Keratinocyte (primary cell): Measurements from ENCODE around the gene SH2D6. TPM values are rescaled to one million over a fixed set of nuclear protein-coding genes. Genes with fewer than 3 reads are reported as not detected.

ENCODE experiments used
- DNase-seq: peaks from one replicate; pipeline ENCODE4 v3.0.0-alpha.2; 2011; ENCODE audit warnings: low read depth, missing footprints, low spot score
- FAIRE-seq: peaks from 2 replicates; lab custom pipeline; 2011; peaks lifted over from hg19 to GRCh38; lab: Jason Lieb, UNC
- H2AFZ ChIP-seq: 2 replicates; pipeline ENCODE4 v1.6.0; 2012; ENCODE audit warnings: low read length, control low read depth, inconsistent platforms; ENCODE audit not compliant: control insufficient read depth
- H3K27ac ChIP-seq: 2 replicates; pipeline ENCODE4 v1.5.1; 2011; ENCODE audit warnings: low read length; ENCODE audit not compliant: control insufficient read depth, insufficient read depth
- H3K27me3 ChIP-seq: 3 replicates; pipeline ENCODE4 v1.6.0; 2011; ENCODE audit warnings: low read length; ENCODE audit not compliant: control insufficient read depth, insufficient read depth; ENCODE audit errors: extremely low read depth
- H3K36me3 ChIP-seq, 2 experiments: 2 replicates in 1 of 2; 3 replicates in 1 of 2; pipeline ENCODE4 v1.5.1; 2011; ENCODE audit warnings: low read length in 2 of 2, mild to moderate bottlenecking in 1 of 2; ENCODE audit not compliant: control insufficient read depth in 2 of 2, insufficient read depth in 2 of 2; ENCODE audit errors: extremely low read depth in 1 of 2
- H3K4me1 ChIP-seq: 3 replicates; pipeline ENCODE4 v1.5.1; 2011; ENCODE audit warnings: low read length; ENCODE audit not compliant: control insufficient read depth, insufficient read depth; ENCODE audit errors: extremely low read depth
- H3K4me2 ChIP-seq: 3 replicates; pipeline ENCODE4 v1.6.0; 2011; ENCODE audit warnings: low read depth, low read length; ENCODE audit not compliant: control insufficient read depth, insufficient read depth; ENCODE audit errors: extremely low read depth
- H3K4me3 ChIP-seq, 3 experiments: fragments of 200-600 bp in 1 of 3; sonication (generic) in 1 of 3; 2 replicates in 2 of 3; 3 replicates in 1 of 3; pipeline ENCODE4 v1.5.1; 2011 to 2016; ENCODE audit warnings: low read length in 3 of 3, mild to moderate bottlenecking in 3 of 3, control low read depth in 2 of 3, inconsistent platforms in 1 of 3, low read depth in 1 of 3, mixed read lengths in 1 of 3, mixed run types in 1 of 3, moderate library complexity in 1 of 3; ENCODE audit not compliant: control insufficient read depth in 2 of 3, insufficient read depth in 2 of 3; ENCODE audit errors: extremely low read depth in 1 of 3
- H3K79me2 ChIP-seq: 2 replicates; pipeline ENCODE4 v1.6.0; 2012; ENCODE audit warnings: low read length; ENCODE audit not compliant: control insufficient read depth, insufficient read depth
- H3K9ac ChIP-seq: 3 replicates; pipeline ENCODE4 v1.6.0; 2011; ENCODE audit warnings: low read length; ENCODE audit not compliant: control insufficient read depth, insufficient read depth; ENCODE audit errors: extremely low read depth
- H3K9me1 ChIP-seq: 3 replicates; pipeline ENCODE4 v1.6.0; 2011; ENCODE audit warnings: low read length; ENCODE audit not compliant: control insufficient read depth, insufficient read depth; ENCODE audit errors: extremely low read depth
- H3K9me3 ChIP-seq: 2 replicates; pipeline ENCODE4 v1.5.1; 2012; ENCODE audit warnings: low read depth, low read length; ENCODE audit not compliant: control insufficient read depth
- H4K20me1 ChIP-seq: 3 replicates; pipeline ENCODE4 v1.6.0; 2011; ENCODE audit warnings: low read length; ENCODE audit not compliant: control insufficient read depth, insufficient read depth; ENCODE audit errors: extremely low read depth
- EZH2 ChIP-seq: IDR thresholded peaks from one replicate; pipeline ENCODE4 v1.6.1; 2012; ENCODE audit warnings: inconsistent platforms, mild to moderate bottlenecking, low read length, moderate library complexity
- dilution Hi-C: fragments of 300-500 bp; cut with MboI; formaldehyde crosslinking; loops from one replicate; pipeline ENCODE4 v1.7.0; 2020; ENCODE audit warnings: low sequenced_read_pairs; ENCODE audit not compliant: extremely low pct_ligation_motif_present
- polyA plus RNA-seq, 5 experiments: library from polyadenylated mRNA; depleted of rRNA in 3 of 5; stranded (reverse) in 3 of 5; stranded (forward) in 1 of 5; unstranded in 1 of 5; fragments of >200 nt; gene quantifications; 1 replicate in 1 of 5; 2 replicates in 3 of 5; 3 replicates in 1 of 5; pipeline versions ENCODE4 v1.2.1 to v1.2.3, GENCODE V29; 2011 to 2012; ENCODE audit warnings: missing spikeins in 2 of 5, low read depth in 1 of 5, low replicate concordance in 1 of 5
- TF ChIP-seq, protein P1 (sequence below), 3 experiments: IDR thresholded peaks in 1 of 3; conservative IDR thresholded peaks in 1 of 3; optimal IDR thresholded peaks in 1 of 3; 2 replicates in 2 of 3; 3 replicates in 1 of 3; pipeline versions ENCODE3 to v1.5.1; 2011; ENCODE audit warnings: low read length in 3 of 3, mild to moderate bottlenecking in 3 of 3, moderate library complexity in 2 of 3, control low read depth in 1 of 3, inconsistent platforms in 1 of 3; ENCODE audit not compliant: insufficient read depth in 2 of 3; ENCODE audit errors: extremely low read depth in 1 of 3

SH2D6 gene
- polyA plus RNA-seq, 1 donor (not counting 4 experiments of a cell fraction or from before 2014, with no cell fraction given): 0.10 TPM

DNA sequence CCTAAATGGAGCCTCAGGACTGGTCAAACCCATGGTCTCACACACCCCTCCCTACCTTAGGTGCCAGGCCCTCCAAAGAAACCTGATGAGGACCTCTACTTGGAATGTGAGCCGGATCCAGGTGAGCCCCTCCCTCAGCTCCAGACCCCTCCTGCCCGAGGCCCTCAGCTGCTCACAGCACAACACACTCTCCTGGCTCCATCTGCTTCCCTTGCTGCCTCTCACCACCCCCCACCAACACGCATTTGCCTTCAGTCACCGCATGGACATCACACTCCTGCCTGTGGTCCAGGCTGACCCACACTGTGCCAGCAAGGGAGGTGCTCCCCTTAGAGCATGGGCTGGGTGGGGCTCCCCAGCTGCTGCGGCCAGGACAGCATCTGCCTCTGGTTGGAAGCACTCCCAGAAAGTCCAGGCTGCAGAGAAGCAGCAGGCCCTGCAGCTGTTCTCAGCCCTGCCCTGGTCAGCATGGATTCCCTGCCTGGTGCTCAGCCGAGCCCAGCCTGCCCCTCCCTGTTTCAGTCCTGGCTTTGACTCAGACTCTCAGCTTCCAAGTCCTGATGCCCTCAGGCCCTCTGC is 15.1 kb downstream of the SH2D6 start:
- Histone ChIP-seq H3K9ac (no peak overlapping the region), H3K4me2 (no peak overlapping the region), H3K9me3 (no peaks in the 10 kb centered on the region), H3K4me1 (peaks cover 25% of the 10 kb centered on the region), H2AFZ (peak overlapping the region; percentile 29), H4K20me1 (no peaks in the 10 kb centered on the region), H3K36me3 (no peaks in the 10 kb centered on the region), H3K27me3 (no peaks in the 10 kb centered on the region), H3K9me1 (no peaks in the 10 kb centered on the region), H3K79me2 (no peaks in the 10 kb centered on the region), H3K27ac (no peak overlapping the region), H3K4me3 (no peak overlapping the region)
- TF ChIP-seq EZH2: no peak
- TF ChIP-seq, protein P1, sequence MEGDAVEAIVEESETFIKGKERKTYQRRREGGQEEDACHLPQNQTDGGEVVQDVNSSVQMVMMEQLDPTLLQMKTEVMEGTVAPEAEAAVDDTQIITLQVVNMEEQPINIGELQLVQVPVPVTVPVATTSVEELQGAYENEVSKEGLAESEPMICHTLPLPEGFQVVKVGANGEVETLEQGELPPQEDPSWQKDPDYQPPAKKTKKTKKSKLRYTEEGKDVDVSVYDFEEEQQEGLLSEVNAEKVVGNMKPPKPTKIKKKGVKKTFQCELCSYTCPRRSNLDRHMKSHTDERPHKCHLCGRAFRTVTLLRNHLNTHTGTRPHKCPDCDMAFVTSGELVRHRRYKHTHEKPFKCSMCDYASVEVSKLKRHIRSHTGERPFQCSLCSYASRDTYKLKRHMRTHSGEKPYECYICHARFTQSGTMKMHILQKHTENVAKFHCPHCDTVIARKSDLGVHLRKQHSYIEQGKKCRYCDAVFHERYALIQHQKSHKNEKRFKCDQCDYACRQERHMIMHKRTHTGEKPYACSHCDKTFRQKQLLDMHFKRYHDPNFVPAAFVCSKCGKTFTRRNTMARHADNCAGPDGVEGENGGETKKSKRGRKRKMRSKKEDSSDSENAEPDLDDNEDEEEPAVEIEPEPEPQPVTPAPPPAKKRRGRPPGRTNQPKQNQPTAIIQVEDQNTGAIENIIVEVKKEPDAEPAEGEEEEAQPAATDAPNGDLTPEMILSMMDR (optimal IDR thresholded peaks at IDR 0.05 in 1 of 3, IDR thresholded peaks at IDR 0.05 in 1 of 3, conservative IDR thresholded peaks at IDR 0.05 in 1 of 3; ENCODE audit: extremely low read depth in 1 of 3, insufficient read depth in 2 of 3, low read length in 3 of 3): no peak
- FAIRE-seq (peak; percentile 61), DNase-seq (peak; percentile 78)
- dilution Hi-C loops: no loop called here

DNA sequence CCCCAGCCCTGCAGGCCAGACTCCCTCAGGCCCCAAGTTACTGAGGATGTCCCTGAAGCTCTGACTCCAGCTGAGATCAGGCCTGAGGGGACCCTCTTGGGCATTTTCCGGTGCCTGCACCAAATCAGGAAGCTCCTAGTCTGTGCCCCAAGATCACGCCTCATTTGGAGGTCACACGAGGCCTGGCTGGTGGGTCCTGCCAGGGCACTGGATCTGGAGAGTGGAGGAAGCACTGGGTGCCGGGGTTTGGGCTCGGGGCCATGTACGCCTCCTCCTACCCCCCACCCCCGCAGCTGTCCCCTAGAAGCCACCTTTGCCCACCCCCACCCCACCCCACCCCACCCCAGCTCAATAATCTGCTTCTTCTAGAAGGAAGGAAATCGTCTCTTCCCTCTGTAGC is 16.2 kb downstream of the SH2D6 start:
- Histone ChIP-seq H3K79me2 (no peaks in the 10 kb centered on the region), H3K9me3 (no peaks in the 10 kb centered on the region), H3K4me1 (peaks cover 25% of the 10 kb centered on the region), H4K20me1 (no peaks in the 10 kb centered on the region), H2AFZ (no peak overlapping the region), H3K36me3 (no peaks in the 10 kb centered on the region), H3K9me1 (no peaks in the 10 kb centered on the region), H3K4me2 (no peak overlapping the region), H3K27me3 (no peaks in the 10 kb centered on the region), H3K4me3 (no peak overlapping the region), H3K9ac (no peak overlapping the region), H3K27ac (no peak overlapping the region)
- dilution Hi-C loops: no loop called here
- DNase-seq (no peak), FAIRE-seq (no peak)
- TF ChIP-seq, protein P1 (optimal IDR thresholded peaks at IDR 0.05 in 1 of 3, IDR thresholded peaks at IDR 0.05 in 1 of 3, conservative IDR thresholded peaks at IDR 0.05 in 1 of 3; ENCODE audit: extremely low read depth in 1 of 3, insufficient read depth in 2 of 3, low read length in 3 of 3): no peak
- no peak for TF ChIP-seq EZH2
